ENCODE results near the gene FBXL20.

GRCh38 chr17:39361064-39361463 lies 40.4 kb downstream of the FBXL20 start:
- no peak for TF ChIP-seq CTCF (conservative IDR thresholded peaks at IDR 0.05; ENCODE audit: low read length)
- no peak for TF ChIP-seq EZH2phosphoT487 (IDR thresholded peaks at IDR 0.05; ENCODE audit: borderline replicate concordance)

All from Loucy (cell line).